Stimulated activated CD4-positive, alpha-beta T cell treated with anti-CD3 and anti-CD28 coated beads, Interleukin-2, amount 100 ng/mL, for 48 hours (primary cell): Measurements from ENCODE around the gene MAP3K10.

Experiments used
- DNase-seq, 2 donors: peaks; one replicate each; pipeline ENCODE4 v3.0.0-alpha.2; 2020

The MAP3K10 gene

GRCh38 chr19:40234429-40235237 lies 43.4 kb downstream of the MAP3K10 start:
- DNase-seq: no peak

GRCh38 chr19:40235238-40236025 lies 44.2 kb downstream of the MAP3K10 start:
- DNase-seq: no peak

GRCh38 chr19:40236026-40236355 lies 44.8 kb downstream of the MAP3K10 start:
- DNase-seq: no peak

- DNase-seq: no peak
Observed at GRCh38 chr19:40236366-40236765, 45.1 kb downstream of the MAP3K10 start.

GRCh38 chr19:40237791-40238190 lies 46.6 kb downstream of the MAP3K10 start:
- no peak for DNase-seq

GRCh38 chr19:40238775-40239174 lies 47.5 kb downstream of the MAP3K10 start:
- no peak for DNase-seq

- DNase-seq: no peak
Observed at GRCh38 chr19:40239415-40240226, 48.4 kb downstream of the MAP3K10 start.

GRCh38 chr19:40240332-40240731 lies 49.1 kb downstream of the MAP3K10 start:
- no peak for DNase-seq

GRCh38 chr19:40241125-40241808 lies 50.0 kb downstream of the MAP3K10 start:
- DNase-seq: no peak

- no peak for DNase-seq
Observed at GRCh38 chr19:40241809-40242384, 50.7 kb downstream of the MAP3K10 start.

GRCh38 chr19:40242480-40242879 lies 51.3 kb downstream of the MAP3K10 start:
- no peak for DNase-seq

GRCh38 chr19:40243181-40243580 lies 52.0 kb downstream of the MAP3K10 start:
- no peak for DNase-seq

GRCh38 chr19:40244579-40245317 lies 53.5 kb downstream of the MAP3K10 start:
- no peak for DNase-seq

GRCh38 chr19:40245506-40246128 lies 54.4 kb downstream of the MAP3K10 start:
- no peak for DNase-seq

- DNase-seq: no peak
Observed at GRCh38 chr19:40246292-40247073, 55.3 kb downstream of the MAP3K10 start.

- no peak for DNase-seq
Observed at GRCh38 chr19:40247178-40247577, 56.0 kb downstream of the MAP3K10 start.

- no peak for DNase-seq
Observed at GRCh38 chr19:40247735-40248262, 56.6 kb downstream of the MAP3K10 start.

GRCh38 chr19:40249201-40249600 lies 58.0 kb downstream of the MAP3K10 start:
- no peak for DNase-seq

GRCh38 chr19:40249781-40250180 lies 58.6 kb downstream of the MAP3K10 start:
- DNase-seq: no peak

GRCh38 chr19:40251244-40251643 lies 60.0 kb downstream of the MAP3K10 start:
- DNase-seq: no peak
